HG02884 (cell line): ENCODE results near the gene SIL1.

Experiments used
- ATAC-seq: cut with Tn5 transposase; IDR thresholded peaks from one replicate; pipeline ENCODE4 v1.9.1; 2021; ENCODE audit warnings: mild to moderate bottlenecking, moderate library complexity; ENCODE audit not compliant: unreplicated experiment

The SIL1 gene

DNA sequence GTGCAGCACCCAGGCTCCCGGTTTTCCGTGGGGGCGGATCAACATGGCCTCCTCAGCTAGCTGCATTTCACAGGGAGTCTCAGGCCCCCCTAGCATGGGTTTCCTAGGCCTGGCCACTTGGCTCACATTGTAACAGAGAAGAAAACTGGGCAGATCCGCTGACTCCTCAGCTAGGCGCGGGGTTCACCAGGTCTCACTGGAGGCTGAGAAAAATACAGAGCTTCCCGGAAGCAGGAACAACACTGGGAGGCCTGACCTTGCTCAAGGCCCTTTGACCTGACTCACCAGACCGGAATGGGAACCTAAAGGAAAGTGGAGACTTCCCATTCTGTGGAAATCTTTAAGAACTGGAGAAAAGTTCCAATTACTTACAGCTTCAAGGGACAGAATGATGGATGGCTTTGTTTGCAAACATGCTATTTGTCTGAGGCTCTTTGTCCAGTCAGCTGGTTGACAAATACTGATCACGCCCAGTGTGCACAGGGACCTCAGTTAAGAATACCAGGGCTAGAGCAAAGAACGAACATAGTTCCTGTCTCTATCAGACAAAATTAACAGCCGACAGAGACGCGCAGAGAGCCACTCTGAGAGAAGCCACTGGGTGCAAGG is 234.3 kb downstream of the SIL1 start:
- no peak for ATAC-seq

GRCh38 chr5:138962614-138963370 is 235.4 kb downstream of the SIL1 start:
- no peak for ATAC-seq

GRCh38 chr5:138961729-138962128 is 236.4 kb downstream of the SIL1 start:
- ATAC-seq, result no peak

GRCh38 chr5:138961221-138961620 is 236.9 kb downstream of the SIL1 start:
- no peak for ATAC-seq

DNA sequence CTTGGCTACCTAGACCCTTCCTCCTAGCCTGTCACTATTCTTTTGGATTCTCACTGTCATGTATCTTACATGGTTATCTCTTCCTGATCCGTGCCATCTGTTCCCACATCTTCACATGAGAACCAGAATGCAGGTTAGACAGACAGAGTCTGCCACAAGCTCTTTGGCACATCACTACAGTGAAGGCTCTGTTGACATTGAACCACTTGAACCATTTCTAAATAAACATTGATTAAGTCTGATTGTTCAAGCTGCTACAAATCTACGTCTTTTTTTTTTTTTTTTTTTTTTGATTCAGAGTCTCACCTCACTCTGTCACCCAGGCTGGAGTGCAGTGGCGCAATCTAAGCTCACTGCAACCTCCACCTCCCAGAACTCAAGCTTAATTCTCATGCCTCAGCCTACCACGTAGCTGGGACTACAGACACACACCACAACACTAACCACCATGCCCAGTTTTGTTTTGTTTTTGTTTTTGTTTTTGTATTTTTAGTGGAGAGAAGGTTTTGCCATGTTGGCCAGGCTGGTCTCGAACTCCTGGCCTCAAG is 237.9 kb downstream of the SIL1 start:
- no peak for ATAC-seq

GRCh38 chr5:138956801-138957200 is 241.4 kb downstream of the SIL1 start:
- ATAC-seq, result no peak

- ATAC-seq, result no peak
These were observed 242.4 kb downstream of the SIL1 start for GRCh38 chr5:138955671-138956295.

GRCh38 chr5:138955013-138955660 is 243.0 kb downstream of the SIL1 start:
- ATAC-seq, result no peak

DNA sequence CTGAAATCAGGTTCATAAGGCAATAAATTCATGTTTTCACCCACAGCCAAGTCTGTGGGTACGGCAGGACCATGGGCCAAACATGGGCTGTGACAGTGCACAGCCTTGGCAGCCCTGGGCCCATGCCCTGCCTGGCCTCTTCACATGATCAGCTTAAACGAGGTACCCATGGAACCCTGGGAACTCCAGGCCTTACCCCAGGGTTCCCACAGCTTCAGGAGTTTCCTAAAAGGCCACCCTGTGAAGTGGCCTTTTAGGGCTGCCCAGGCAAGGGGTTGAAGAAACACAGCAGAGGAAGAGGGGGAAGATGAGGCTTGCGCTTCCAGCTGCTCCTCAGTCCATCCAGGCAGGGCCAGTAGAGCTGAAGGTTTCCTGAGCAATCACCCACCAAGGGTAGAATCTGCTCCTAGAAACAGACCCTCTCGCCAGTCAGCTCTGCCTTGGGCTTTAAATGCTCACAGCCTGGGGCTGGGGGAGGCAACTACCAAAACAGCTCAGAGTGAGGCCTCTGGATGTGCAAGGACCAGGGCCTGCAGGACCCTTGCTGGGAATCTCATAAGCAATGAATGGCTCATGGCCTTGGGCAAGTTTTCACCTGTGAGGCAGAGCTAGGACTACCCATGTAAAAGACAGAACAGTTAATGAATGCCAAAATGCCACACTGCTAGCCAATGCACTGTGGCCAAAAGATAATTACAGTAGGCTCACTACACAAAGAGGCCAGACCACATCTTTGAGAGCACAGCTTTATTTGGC is 243.7 kb downstream of the SIL1 start:
- no peak for ATAC-seq

GRCh38 chr5:138953387-138954256 is 244.5 kb downstream of the SIL1 start:
- peak; percentile 70 for ATAC-seq

GRCh38 chr5:138952962-138953361 is 245.2 kb downstream of the SIL1 start:
- ATAC-seq, result no peak

DNA sequence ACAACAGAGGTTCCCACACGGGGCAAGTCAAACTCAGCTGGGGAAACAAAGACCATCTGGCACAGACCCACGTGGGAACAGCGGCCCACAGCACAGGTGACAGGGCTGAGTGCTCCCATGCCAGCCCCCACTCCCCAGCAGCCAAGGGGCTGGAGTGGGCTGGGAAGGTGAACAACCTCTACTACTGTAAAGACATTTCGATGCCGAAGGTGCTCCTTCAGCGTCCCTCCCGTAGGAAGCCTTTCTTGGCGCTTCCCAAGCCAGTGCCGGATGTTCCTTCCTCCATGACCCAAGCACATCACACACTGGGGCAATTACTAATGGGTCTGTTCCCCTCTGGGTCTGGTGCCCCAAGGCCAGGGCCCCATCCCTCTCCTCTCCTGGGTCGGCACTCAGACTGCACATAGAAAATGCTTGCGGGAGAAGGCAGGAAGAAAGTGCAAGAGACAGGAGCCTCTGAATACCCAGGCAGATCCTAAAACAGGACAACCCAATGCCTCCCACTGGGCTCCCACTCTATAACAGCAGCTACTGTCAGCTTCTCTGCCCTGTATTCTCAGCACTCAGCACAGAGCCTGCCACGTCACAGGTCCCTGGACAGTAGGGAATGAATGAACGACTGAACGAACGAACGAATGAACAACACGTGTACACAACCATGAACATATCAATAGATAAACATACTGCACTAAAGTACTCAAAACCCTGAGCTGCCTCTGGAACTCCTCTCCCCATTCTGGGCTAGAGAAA is 246.0 kb downstream of the SIL1 start:
- no peak for ATAC-seq

DNA sequence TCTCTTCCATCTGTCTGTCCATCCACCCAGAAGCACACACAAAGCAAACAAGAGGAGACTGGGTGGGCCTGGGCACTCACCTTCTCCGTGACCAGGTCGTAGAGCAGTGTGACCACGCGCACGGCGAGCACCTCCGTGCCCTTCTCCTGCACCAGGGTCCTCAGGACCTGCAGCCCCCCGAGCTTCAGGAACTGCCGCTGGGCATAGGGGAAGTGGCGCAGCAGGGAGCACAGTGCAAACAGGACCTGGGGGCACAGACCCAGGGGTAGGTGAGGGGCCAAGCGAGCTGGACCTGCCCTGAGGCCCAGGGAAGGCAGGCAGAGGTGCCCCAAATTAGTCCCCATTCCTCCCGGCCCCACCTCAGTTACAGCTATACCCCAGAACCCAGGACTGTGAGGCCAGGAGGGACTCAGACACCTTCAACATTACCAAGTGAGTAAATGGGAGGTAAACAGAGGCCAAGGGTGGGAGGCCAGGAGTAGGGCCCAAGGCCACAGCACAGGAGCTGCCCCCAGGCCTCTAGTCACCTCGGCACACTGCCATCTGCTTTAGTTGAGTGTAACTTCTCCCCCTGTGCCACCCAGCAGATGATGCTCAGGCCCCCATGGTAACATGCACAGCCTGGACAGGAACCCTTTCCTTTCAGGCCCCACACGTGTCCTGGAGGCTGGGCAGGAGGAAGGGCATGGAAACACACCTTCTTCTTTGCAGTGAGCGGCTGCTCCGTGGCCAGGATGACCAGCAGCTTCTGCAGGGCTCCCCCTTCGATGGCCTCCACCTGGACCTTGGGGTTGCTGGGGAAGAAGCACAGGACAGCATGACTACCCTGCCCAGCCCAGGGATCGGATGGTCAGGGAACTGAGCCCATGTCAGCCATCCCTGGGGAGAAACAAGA is 246.8 kb downstream of the SIL1 start:
- ATAC-seq, result no peak

GRCh38 chr5:138950421-138951031 is 247.6 kb downstream of the SIL1 start:
- ATAC-seq, result no peak

DNA sequence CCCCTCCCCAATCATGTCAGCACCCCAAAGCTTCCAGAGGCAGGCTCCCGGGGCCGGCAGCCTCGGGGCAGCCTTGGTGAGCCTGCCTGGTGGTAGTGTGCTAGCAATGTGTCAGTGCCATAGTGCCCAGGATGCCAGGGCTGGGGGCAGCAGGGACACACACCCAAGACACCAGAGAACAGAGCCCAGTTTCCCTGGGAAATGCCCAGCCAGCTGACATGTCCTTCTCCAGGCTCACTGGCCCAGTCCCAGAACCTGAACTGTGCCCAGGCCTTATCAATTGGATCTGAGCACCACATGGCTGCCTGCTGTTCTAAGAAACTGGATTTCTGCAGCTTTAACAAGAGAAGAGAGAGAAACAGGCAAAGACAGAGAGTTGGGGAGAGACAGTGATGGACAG is 248.2 kb downstream of the SIL1 start:
- no peak for ATAC-seq

- no peak for ATAC-seq
These were observed 249.0 kb downstream of the SIL1 start for GRCh38 chr5:138949223-138949574.

GRCh38 chr5:138948471-138949222 is 249.5 kb downstream of the SIL1 start:
- ATAC-seq, result no peak
